ENCODE data around the gene MELTF. TPM values are rescaled to one million over a fixed set of nuclear protein-coding genes. Genes with fewer than 3 reads are reported as not detected.
"Not testable (repeated sequence)": the region's sequence is repeated elsewhere in the genome, so short reads cannot be mapped to it uniquely, and the experiment has no call there.

The MELTF gene
- 53.6 and 60.6 TPM in 2 replicates for total RNA-seq (2014; rRNA removed; shearing (Covaris generic); ENCODE audit: low replicate concordance)

DNA sequence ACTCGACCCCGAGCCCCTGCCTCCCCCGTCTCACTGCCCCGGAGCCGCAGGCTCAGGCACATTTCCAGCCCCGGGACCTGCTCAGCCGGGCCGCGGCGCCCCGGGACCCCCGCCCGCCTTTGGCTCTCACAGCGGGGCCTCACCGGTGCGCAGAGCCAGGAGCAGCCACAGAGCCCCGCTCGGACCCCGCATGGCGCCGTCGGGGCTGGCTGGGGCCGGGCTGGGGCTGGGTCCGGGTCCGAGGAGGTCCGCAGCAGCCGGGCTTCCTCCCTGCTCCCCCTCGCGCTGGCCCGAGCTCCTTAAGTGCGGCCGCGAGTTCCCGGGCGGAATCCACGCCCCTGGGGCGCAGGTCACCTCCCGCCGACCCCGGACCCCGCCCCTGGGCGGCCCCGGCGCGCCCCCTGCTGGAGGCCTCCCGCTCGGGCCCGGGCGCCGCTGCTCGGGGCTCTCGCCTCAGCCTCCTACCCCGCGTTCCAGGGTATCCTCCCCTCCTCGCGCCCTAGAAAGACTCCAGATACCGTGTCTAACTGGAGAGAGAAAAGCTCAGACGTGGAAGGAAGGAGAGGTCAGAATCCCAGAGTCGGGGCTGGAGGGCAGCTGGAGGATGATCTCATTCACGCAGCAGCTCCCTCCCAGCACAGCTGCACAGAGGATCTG, at the start of gene MELTF:
MELTF (minus strand) TSS at position 307 of the 657 bp plus-strand sequence; CDS start at position 192, 115 bp downstream.
- in situ Hi-C loops (cut with HindIII; ENCODE audit: low pct_unique_long_range_greater_than_20kb, low sequenced_read_pairs): no loop called here
- peak; percentile 63 for DNase-seq (ENCODE audit: low read depth)

DNA sequence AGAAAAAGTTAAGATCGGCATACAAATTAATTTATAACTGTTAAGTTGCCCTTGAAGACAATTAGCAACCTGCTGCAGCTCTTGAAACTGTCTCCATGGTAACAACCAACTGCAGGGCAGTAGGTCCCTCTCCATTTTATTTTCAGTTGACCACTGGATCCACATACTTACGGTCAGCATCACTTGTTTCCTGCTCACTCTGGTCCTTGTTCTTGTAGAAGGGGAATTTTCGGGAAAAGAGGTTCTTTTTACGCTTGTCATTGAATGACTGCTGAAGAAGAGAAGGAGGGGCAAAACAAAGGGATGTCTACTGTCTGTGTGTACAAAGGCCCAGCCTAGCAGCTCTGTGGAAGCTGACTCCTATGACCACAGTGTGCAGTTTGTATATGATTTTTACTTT, 46.8 kb upstream of the MELTF start:
- in situ Hi-C loops (cut with HindIII; ENCODE audit: low pct_unique_long_range_greater_than_20kb, low sequenced_read_pairs): no loop called here

DNA sequence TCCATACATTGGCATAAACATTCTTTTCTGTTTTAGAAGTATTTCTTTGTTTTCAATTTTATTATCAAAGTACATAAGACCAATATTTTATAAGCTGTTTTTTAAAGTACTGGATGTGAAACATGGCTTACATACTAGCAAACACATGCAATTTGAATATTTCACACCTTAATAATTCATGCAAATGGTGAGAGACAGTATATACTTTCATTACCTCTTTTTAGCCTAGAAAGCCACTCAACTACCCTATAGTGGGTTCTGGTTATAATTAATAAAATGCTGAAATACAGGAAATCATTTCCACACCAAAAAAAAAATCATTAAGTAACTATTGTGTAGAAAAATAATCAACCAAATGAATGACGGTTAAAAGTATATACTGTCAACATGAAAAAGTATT, 38.5 kb upstream of the MELTF start:
- in situ Hi-C loops (cut with HindIII; ENCODE audit: low pct_unique_long_range_greater_than_20kb, low sequenced_read_pairs): no loop called here
- no peak for DNase-seq (ENCODE audit: low read depth)

More for the DNA sequence above, 46.8 kb upstream of the MELTF start:
- DNase-seq (ENCODE audit: low read depth): no peak

DNA sequence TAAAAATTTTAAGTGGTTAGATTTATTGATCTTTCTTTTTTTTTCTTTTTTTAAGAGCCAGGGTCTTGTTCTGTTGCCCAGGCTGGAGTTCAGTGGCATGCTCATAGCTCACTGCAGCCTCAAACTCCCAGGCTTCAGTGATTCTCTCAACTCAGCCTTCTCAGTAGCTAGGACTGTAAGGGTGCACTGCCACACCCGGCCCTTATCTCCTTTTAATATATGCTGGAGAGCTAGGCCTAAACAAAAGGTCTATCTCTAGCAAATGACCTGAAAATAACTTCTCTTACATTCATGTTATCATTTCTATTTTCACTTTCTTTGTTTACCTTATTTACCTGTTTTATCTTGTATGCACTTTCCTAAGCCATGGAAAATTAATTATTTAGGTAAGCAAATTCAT, 35.2 kb upstream of the MELTF start:
- no peak for DNase-seq (ENCODE audit: low read depth)
- in situ Hi-C loops (cut with HindIII; ENCODE audit: low pct_unique_long_range_greater_than_20kb, low sequenced_read_pairs): no loop called here

DNA sequence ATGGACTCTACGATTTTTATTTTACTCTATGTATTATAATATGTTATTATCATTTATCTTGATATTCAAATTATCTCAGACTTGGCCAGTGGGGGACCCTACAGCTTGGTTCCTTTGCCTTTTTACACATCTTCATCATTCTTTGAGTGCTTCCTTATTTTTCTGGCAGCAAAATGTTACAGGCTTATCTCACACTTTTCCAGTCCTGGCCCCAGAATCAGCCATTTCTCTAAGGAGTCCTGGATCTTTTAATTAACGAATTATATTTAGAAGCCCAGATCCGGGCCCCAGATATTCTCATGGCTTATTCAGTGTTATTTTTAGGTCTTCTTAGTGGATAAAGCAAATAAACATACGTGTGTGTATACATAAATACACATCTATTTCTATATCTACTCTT, 32.8 kb upstream of the MELTF start:
- in situ Hi-C loops (cut with HindIII; ENCODE audit: low pct_unique_long_range_greater_than_20kb, low sequenced_read_pairs): no loop called here
- DNase-seq (ENCODE audit: low read depth): no peak

DNA sequence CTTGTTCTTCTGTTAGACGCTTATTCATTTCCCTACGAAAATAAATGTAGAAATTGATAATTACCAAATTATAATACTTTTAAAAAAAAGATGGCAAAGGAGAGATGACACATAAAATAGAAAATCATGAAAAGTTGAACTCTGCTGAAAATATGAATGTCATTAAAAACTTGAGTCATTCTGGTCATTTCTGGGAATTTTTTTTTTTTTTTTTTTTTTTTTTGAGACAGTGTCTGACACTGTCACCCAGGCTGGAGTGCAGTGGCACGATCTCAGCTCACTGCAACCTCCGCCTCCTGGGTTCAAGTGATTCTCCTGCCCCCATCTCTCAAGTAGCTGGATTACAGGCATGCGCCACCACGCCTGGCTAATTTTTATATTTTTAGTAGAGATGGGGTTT, 22.0 kb upstream of the MELTF start:
- in situ Hi-C loops (cut with HindIII; ENCODE audit: low pct_unique_long_range_greater_than_20kb, low sequenced_read_pairs); DNase-seq (ENCODE audit: low read depth): not testable (repeated sequence)

DNA sequence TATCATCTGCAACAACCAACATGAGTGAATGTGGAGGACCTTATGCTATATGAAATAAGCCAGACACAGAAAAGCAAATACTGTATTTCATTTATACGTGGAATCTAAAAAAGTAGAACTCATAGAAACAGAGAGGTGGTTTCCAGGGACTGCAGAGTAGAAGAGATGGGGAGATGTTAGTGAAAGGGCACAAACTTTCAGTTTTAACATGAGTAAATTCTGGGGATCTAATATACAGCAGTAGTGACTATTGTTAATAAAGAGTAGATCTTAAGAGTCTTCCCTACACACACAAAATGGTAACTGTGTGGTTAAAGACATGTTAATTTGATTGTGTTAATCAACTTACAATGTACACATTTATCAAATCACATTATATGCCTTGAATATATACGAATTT, 20.9 kb upstream of the MELTF start:
- DNase-seq (ENCODE audit: low read depth): no peak
- in situ Hi-C loops (cut with HindIII; ENCODE audit: low pct_unique_long_range_greater_than_20kb, low sequenced_read_pairs): no loop called here

DNA sequence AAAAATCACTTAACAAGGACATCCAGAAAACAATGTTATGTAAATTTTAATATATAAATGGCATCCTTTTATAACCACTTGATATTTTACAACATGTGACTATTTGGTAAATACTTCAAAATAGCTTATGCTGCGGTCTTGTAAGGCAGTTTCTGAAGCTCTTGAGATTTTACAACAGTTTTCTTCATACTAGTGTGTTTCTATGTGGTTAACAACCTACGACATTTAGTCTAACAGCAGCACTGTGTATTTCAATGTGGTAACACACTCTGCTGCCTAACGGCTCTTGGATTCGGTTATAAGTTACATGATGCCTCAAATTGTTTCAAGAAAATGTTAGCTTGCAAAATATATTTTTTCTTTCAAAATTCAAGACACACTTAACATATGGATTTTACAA, 12.9 kb upstream of the MELTF start:
- in situ Hi-C loops (cut with HindIII; ENCODE audit: low pct_unique_long_range_greater_than_20kb, low sequenced_read_pairs): no loop called here
- no peak for DNase-seq (ENCODE audit: low read depth)

DNA sequence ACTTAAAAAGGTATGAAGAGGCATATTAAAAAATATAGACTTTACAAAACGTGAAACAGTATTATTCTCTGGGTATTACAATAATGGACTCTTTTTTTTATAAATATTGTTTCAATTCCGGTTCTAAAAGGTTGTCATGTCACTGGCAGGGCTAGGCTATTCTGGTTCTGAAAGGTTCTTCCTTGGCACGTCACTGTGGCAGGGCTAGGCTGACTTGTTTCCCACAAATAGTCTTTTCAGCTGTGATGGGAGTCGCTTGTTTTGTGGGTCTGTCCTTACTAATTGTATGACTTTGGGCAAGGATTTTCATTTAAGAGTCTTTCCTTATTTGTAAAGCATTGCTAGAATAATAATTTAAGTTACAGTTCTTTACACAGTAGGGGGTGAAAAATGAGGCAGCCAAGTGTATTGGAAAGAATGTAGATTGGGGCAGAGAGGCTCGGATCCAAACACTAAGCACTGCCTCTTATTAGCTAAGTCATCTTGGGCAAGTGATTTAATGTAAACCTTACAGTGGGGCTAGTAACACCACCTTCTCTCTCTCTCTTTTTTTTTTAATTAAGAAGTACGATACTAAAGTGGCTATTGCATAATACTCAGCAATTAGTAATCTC, 12.4 kb upstream of the MELTF start:
- DNase-seq (ENCODE audit: low read depth): no peak
- in situ Hi-C loops (cut with HindIII; ENCODE audit: low pct_unique_long_range_greater_than_20kb, low sequenced_read_pairs): no loop called here

DNA sequence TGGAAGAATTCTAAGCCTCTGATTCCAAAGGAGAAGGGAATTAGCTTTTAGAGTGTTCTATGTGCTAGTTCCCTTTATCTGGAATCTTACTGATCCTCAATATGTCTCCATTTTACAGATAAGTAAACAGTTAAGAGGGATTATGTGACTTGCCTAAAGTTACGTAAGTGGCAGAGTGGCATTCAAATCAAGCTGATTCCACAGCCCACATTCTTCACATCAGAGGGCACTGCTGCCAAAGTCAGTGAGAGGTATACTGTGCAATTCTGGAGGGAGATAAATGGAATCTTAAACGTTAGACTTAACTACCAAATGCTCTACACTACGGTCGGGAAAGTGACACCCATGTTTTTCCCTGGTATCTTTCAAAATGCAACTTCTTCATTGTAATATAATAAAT, 11.0 kb upstream of the MELTF start:
- in situ Hi-C loops (cut with HindIII; ENCODE audit: low pct_unique_long_range_greater_than_20kb, low sequenced_read_pairs): no loop called here
- DNase-seq (ENCODE audit: low read depth): no peak

DNA sequence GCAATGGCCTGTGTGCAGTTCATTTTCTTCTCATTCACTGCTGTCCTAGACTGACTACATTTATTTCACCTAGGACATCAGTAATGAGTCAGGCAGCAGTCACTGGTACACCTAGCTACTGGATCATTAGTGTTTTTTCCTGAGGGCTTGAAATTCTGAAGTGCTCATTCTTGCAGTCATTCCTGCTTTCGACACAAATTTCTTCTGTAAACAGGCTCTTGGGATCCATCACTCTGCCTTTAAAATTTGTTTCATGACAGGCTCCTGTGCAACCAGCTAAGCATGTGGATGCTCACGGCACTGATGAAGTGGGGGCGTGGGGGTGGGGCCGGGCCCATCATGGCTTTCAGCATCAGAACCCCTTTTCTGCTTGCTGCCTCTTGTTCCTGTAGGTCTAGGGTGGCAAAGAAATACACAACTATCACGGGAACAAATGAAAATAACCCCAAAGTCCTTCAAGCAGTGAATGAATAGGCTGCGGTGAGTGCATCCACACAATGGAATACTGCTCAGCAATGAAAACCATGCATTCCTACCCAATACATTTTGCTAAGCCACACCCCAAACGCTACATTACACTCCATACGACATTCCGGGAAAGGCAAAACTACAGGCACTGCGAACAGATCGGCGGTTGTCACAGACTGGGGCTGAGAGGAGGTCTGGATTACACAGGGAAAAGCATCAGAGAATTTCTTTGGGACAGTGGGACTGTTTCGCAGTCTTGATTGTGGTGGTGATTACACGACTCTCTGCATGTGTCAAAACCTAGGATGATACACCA, 9.3 kb upstream of the MELTF start:
- in situ Hi-C loops (cut with HindIII; ENCODE audit: low pct_unique_long_range_greater_than_20kb, low sequenced_read_pairs): no loop called here
- no peak for DNase-seq (ENCODE audit: low read depth)

DNA sequence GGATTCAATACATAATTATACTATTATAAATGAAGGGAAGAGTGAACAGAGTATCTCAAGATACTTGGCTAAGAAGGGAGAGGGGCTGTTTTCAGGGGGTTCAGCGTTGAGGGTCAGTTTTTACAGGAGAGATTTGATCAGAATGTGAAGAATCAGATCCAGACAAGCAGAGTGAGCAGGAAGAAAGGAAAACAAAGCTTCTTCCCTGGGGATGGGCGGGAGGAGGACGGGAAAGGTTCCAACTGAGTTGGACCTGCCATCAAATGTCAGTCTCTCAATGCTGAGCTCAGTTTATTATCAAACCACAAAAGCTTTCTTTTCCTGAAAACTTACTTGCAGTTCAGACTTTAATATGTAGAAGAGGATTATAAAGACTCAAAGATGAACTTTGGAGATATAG, 6.0 kb upstream of the MELTF start:
- in situ Hi-C loops (cut with HindIII; ENCODE audit: low pct_unique_long_range_greater_than_20kb, low sequenced_read_pairs): no loop called here
- no peak for DNase-seq (ENCODE audit: low read depth)

DNA sequence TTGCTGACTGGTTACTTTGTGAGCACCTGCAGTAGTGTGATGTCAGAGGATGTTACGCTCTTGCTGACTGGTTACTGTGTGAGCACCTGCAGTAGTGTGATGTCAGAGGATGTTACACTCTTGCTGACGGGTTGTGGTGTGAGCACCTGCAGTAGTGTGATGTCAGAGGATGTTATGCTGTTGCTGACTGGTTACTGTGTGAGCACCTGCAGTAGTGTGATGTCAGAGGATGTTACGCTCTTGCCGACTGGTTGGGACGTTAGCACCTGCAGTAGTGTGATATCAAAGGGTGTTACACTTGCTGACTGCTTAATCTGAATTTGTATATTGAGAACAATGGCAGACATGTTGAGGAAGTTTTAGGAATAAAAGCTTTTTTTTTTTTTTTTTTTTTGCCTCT, 5.2 kb upstream of the MELTF start:
- in situ Hi-C loops (cut with HindIII; ENCODE audit: low pct_unique_long_range_greater_than_20kb, low sequenced_read_pairs); DNase-seq (ENCODE audit: low read depth): not testable (repeated sequence)

DNA sequence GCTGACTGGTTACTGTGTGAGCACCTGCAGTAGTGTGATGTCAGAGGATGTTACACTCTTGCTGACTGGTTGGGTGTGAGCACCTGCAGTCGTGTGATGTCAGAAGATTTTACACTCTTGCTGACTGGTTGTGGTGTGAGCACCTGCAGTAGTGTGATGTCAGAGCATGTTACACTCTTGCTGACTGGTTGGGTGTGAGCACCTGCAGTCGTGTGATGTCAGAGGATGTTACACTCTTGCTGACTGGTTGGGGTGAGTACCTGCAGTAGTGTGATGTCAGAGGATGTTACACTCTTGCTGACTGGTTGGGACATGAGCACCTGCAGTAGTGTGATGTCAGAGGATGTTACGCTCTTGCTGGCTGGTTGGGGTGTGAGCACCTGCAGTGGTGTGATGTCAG, 4.1 kb upstream of the MELTF start:
- in situ Hi-C loops (cut with HindIII; ENCODE audit: low pct_unique_long_range_greater_than_20kb, low sequenced_read_pairs); DNase-seq (ENCODE audit: low read depth): not testable (repeated sequence)

DNA sequence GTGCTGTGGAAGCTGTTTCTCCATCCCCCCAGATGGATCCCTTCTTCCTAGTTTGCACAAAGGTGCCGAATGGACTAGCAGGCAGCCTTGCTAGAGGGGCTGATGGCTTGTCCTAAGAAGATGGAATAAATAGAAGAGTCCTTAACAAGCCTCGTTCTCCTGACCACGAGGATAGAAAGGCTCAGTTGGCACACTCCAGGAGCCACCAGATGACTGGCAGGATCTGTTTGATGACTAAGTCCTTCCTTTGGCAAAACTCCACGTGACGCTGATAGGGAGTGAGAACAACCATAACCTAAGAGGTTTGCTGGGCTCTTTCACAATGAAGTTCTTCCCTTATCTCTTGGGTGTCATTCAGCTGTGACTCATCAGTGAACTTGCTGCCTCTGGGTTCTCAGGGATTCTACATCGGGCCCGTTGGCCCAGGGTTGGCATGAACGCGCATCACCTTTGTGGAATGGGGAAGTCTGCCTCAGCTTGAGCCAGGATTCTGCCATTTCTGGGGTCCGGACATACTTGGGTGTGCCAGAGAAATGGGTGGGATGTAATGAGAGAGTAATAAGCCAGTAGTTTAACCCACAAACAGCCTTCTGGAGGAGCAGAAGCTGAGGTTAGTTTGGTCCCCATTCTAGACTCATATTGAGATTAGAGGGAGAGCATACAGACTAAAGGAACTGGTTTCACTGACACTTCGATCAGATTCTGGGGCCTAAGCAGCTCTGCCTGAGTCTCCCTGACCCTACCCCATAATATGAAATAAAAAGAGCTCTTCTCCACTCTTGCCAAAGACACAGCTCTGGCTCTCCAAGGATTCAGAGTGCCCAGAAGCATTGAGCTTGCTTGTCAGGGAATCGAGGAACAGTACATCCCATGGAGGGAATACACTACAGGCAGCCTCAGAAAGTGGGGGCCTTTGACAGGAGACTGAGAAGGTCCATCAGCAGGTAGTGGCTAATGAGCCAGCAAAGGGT, 2.0 kb upstream of the MELTF start:
- in situ Hi-C loops (cut with HindIII; ENCODE audit: low pct_unique_long_range_greater_than_20kb, low sequenced_read_pairs): no loop called here
- peak; percentile 98 for DNase-seq (ENCODE audit: low read depth)

DNA sequence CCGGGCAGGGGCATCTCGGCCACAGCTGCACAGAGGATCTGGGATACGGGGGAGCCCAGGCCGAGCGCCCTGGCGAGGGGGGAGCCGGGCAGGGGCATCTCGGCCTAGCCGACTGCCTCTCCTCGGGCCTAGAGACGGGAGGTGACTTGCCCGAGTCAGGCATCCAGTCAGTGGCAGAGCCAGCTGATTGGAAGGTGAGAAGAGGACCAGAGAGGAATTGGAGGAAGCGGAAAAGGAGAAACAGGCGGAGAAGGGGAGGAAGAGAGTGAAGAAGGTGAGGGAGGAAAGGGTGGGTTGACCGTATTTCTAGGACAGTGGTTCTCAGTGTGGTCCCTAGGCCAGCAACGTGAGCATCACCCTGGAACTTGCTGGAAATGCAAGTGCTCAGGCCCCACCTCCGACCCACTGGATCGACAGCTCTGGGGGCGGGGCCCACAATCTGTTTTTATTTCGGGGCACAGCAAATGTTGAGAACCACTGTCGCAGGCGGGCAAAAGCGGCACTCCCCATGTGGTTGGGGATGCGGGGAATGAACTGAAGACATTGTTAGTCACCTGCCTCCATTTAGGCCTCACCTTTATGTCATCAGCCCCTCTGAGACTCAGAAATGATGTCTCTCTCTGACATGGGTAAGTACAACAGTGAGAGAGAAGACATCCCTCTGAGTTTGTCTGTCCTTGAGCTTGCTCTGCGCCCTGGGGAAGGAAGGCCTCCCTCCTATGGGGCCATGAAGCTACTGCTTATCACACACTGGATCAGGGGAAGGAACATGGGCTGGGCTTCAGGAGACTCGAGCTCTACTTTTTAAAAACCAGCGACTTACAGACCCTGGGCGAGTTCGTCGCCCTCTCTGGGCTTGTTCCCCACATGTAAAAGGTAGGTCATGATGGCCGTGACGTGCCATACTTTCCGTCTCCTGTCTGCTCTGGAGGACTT, 1.0 kb upstream of the MELTF start:
- DNase-seq (ENCODE audit: low read depth): no peak
- in situ Hi-C loops (cut with HindIII; ENCODE audit: low pct_unique_long_range_greater_than_20kb, low sequenced_read_pairs): no loop called here

DNA sequence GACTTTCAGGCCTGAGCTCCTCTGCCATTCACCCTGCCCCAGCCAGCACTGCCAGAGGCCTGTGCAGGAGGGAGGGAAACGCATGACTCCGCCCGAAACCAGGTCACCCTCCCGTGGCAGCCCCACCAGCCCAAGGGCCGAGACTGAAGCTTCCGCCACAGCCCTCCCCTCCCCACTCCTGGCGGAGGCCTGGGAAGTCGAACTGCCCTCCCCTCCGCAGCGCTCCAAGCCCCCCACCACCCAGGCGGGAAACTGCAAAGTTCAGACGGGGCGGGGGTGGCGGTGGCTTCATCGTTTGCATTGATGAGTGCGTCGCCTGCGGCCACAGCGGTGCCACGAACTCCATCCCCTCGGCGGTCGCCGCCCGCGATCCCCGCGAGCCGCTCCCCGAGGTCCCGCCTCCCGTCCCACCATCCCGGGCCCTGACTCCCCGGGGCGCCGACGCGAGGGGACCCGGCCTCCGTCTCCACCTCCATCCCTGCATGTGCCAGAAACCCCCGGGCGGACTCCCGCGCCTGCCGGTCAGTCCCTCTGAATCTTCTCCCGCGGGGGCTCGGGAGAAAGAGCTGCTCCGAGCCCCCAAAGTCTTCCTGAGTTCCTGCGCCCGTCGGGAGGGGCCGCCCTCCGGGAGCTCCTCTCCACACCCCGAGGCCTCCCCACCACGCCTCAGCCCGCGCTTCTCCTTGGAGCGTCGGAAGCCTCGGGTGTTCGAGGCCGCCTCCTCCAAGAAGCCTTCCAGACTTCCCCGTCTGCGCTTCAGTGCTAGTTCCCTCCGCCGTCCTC, 698 bp downstream of the MELTF start:
- in situ Hi-C loops (cut with HindIII; ENCODE audit: low pct_unique_long_range_greater_than_20kb, low sequenced_read_pairs): no loop called here
- no peak for DNase-seq (ENCODE audit: low read depth)

All from Caki2 (cell line).